ENCODE measurements around the gene COQ10A. TPM values are rescaled to one million over a fixed set of nuclear protein-coding genes. Genes with fewer than 3 reads are reported as not detected.

The COQ10A gene
- total and polyA plus RNA-seq, 2 of the 13 experiments (the other 11 are each of a cell fraction or from before 2014, with no cell fraction given), result 21.0 to 37.3 TPM

DNA sequence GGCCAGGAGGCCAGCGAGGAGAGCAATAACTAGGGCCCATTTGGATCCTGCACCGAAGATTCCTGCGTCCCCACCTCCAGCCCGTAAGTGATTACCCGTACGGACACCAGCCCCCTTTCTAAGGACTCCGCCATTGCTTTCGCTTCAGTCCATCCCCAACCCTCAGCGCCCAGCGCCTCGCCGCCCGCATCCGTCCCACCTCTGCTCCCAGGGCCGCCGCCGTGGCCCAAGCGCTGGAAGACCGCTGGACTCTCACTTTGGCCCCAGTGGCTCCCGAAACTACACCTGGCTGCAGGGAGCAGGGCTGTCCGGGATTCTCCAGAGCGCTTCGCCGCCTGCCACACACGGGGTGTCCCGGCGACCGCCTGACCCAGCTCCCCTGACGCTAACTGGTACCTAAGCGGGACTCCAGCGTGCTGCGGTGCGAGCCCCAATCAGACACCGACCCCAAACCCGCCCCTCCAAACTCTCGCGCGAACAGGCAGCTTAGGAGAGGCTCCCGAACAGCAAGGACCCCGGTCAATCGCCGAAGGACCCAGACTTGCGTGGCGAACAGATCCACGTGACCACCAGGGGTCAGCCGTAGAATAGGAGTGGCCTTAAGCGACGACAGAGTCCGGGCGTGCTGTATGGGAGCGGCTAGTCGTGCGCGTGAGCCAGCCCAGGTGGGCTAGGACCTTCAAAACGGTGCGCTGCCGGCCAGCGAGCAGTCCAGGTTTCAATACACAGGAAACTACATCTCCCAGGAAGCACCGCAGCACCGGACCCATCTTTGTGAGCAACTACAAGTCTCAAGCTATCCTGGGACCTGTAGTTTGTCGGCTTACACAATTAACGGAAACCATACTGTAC, 49.1 kb downstream of the COQ10A start, which contains the start of gene CNPY2 (continued):
- TF ChIP-seq, protein P1, sequence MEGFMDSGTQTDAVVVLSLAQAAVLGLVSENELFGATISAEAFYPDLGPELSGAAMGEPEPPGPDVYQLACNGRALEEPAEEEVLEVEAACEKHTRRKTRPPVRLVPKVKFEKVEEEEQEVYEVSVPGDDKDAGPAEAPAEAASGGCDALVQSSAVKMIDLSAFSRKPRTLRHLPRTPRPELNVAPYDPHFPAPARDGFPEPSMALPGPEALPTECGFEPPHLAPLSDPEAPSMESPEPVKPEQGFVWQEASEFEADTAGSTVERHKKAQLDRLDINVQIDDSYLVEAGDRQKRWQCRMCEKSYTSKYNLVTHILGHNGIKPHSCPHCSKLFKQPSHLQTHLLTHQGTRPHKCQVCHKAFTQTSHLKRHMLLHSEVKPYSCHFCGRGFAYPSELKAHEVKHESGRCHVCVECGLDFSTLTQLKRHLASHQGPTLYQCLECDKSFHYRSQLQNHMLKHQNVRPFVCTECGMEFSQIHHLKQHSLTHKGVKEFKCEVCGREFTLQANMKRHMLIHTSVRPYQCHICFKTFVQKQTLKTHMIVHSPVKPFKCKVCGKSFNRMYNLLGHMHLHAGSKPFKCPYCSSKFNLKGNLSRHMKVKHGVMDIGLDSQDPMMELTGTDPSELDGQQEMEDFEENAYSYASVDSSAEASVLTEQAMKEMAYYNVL (CRISPR knock-in tag; IDR thresholded peaks at IDR 0.05; ENCODE audit: borderline replicate concordance), result peak; percentile 49; the same call in 1 of the 2 replicates
- TF ChIP-seq MXI1 (IDR thresholded peaks at IDR 0.05; ENCODE audit: borderline replicate concordance, low read depth, low read length) (peak; percentile 91), ZNF224 (CRISPR knock-in tag; IDR thresholded peaks at IDR 0.05) (0 out of 2 replicates have a peak, but pooled peaks have one; percentile 25), KDM6A (CRISPR knock-in tag; IDR thresholded peaks at IDR 0.05; ENCODE audit: low read depth) (no peak), TEAD3 (CRISPR knock-in tag; optimal IDR thresholded peaks at IDR 0.05; ENCODE audit: borderline replicate concordance) (no peak), ZBTB7B (CRISPR knock-in tag; IDR thresholded peaks at IDR 0.05) (peak; percentile 95), SSRP1 (CRISPR knock-in tag; IDR thresholded peaks at IDR 0.05) (0 out of 2 replicates have a peak, but pooled peaks have one; percentile 53), ARHGAP35 (CRISPR knock-in tag; IDR thresholded peaks at IDR 0.05; ENCODE audit: borderline replicate concordance) (no peak; the same call in 1 of the 2 replicates), ZNF30 (CRISPR knock-in tag; IDR thresholded peaks at IDR 0.05) (no peak), JUN (CRISPR knock-in tag; IDR thresholded peaks at IDR 0.05) (no peak), JUNB (CRISPR knock-in tag; IDR thresholded peaks at IDR 0.05; ENCODE audit: borderline replicate concordance) (no peak), HOXD1 (CRISPR knock-in tag; IDR thresholded peaks at IDR 0.05) (peak; percentile 87; the same call in 1 of the 2 replicates), TBL1XR1 (IDR thresholded peaks at IDR 0.05; ENCODE audit: borderline replicate concordance, low read length, partially characterized antibody) (peak; percentile 52), TARDBP (CRISPR knock-in tag; IDR thresholded peaks at IDR 0.05) (peak; percentile 94), ZNF674 (CRISPR knock-in tag; IDR thresholded peaks at IDR 0.05; ENCODE audit: low read depth) (no peak)
- TF ChIP-seq, protein P2, sequence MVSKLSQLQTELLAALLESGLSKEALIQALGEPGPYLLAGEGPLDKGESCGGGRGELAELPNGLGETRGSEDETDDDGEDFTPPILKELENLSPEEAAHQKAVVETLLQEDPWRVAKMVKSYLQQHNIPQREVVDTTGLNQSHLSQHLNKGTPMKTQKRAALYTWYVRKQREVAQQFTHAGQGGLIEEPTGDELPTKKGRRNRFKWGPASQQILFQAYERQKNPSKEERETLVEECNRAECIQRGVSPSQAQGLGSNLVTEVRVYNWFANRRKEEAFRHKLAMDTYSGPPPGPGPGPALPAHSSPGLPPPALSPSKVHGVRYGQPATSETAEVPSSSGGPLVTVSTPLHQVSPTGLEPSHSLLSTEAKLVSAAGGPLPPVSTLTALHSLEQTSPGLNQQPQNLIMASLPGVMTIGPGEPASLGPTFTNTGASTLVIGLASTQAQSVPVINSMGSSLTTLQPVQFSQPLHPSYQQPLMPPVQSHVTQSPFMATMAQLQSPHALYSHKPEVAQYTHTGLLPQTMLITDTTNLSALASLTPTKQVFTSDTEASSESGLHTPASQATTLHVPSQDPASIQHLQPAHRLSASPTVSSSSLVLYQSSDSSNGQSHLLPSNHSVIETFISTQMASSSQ (IDR thresholded peaks at IDR 0.05; ENCODE audit: low read depth), result no peak; the same call in 1 of the 2 replicates
- TF ChIP-seq, protein P2 (CRISPR knock-in tag; IDR thresholded peaks at IDR 0.05; ENCODE audit: borderline replicate concordance), result no peak
- TF ChIP-seq, protein P3, sequence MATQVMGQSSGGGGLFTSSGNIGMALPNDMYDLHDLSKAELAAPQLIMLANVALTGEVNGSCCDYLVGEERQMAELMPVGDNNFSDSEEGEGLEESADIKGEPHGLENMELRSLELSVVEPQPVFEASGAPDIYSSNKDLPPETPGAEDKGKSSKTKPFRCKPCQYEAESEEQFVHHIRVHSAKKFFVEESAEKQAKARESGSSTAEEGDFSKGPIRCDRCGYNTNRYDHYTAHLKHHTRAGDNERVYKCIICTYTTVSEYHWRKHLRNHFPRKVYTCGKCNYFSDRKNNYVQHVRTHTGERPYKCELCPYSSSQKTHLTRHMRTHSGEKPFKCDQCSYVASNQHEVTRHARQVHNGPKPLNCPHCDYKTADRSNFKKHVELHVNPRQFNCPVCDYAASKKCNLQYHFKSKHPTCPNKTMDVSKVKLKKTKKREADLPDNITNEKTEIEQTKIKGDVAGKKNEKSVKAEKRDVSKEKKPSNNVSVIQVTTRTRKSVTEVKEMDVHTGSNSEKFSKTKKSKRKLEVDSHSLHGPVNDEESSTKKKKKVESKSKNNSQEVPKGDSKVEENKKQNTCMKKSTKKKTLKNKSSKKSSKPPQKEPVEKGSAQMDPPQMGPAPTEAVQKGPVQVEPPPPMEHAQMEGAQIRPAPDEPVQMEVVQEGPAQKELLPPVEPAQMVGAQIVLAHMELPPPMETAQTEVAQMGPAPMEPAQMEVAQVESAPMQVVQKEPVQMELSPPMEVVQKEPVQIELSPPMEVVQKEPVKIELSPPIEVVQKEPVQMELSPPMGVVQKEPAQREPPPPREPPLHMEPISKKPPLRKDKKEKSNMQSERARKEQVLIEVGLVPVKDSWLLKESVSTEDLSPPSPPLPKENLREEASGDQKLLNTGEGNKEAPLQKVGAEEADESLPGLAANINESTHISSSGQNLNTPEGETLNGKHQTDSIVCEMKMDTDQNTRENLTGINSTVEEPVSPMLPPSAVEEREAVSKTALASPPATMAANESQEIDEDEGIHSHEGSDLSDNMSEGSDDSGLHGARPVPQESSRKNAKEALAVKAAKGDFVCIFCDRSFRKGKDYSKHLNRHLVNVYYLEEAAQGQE (IDR thresholded peaks at IDR 0.05; ENCODE audit: borderline replicate concordance in 1 of 2, low read depth in 1 of 2, low read length in 2 of 2), result no peak
- TF ChIP-seq, protein P4, sequence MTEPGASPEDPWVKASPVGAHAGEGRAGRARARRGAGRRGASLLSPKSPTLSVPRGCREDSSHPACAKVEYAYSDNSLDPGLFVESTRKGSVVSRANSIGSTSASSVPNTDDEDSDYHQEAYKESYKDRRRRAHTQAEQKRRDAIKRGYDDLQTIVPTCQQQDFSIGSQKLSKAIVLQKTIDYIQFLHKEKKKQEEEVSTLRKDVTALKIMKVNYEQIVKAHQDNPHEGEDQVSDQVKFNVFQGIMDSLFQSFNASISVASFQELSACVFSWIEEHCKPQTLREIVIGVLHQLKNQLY (CRISPR knock-in tag; IDR thresholded peaks at IDR 0.05), result 0 out of 2 replicates have a peak, but pooled peaks have one; percentile 50

All from HepG2 (cell line).